ENCODE results near the gene ERBB4. TPM values are rescaled to one million over a fixed set of nuclear protein-coding genes. Genes with fewer than 3 reads are reported as not detected.
A peak's percentile ranks its signal among the peaks of the same experiment; 100 is the strongest.

Gene ERBB4
- polyA plus RNA-seq, 1 of the 3 experiments (the other 2 are of a cell fraction): 0.05 TPM

DNA sequence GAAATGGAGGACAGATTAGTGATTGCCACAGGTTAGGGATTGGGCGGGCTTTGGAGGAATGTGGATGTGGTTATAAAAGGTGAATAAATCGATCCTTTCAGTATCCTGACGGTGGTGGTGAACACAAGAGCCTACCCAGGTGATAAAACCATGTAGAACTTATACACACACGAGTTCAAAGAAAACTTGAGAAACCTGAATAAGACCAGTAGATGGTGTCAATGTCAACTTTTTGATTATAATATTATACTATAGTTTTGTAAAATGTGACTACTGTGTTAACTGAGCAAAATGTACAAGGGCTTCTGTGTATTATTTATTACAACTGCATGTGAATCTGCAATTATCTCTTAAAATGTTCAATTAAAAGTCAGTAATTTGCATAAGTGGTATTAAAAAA, 136.3 kb downstream of the ERBB4 start:
- H3F3A ChIP-seq (replicated peaks; ENCODE audit: insufficient read depth): no peaks in the 10 kb centered on the region
- H3K4me2 ChIP-seq: no peak overlapping the region
- H3K4me3 ChIP-seq (ENCODE audit: low read depth in 2 of 2, low read length in 1 of 2): no peak overlapping the region
- H3K9me2 ChIP-seq: no peaks in the 10 kb centered on the region; the same call in 1 of the 2 replicates
- CTCF ChIA-PET: no interaction called here
- TF ChIP-seq MEF2A (IDR thresholded peaks at IDR 0.05; ENCODE audit: borderline replicate concordance, low read depth): no peak
- TF ChIP-seq, protein P1, sequence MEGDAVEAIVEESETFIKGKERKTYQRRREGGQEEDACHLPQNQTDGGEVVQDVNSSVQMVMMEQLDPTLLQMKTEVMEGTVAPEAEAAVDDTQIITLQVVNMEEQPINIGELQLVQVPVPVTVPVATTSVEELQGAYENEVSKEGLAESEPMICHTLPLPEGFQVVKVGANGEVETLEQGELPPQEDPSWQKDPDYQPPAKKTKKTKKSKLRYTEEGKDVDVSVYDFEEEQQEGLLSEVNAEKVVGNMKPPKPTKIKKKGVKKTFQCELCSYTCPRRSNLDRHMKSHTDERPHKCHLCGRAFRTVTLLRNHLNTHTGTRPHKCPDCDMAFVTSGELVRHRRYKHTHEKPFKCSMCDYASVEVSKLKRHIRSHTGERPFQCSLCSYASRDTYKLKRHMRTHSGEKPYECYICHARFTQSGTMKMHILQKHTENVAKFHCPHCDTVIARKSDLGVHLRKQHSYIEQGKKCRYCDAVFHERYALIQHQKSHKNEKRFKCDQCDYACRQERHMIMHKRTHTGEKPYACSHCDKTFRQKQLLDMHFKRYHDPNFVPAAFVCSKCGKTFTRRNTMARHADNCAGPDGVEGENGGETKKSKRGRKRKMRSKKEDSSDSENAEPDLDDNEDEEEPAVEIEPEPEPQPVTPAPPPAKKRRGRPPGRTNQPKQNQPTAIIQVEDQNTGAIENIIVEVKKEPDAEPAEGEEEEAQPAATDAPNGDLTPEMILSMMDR (IDR thresholded peaks at IDR 0.05): peak; percentile 33
- no peaks in the 10 kb centered on the region for H3K79me2 ChIP-seq (ENCODE audit: insufficient read depth)
- H3K27me3 ChIP-seq (ENCODE audit: insufficient read depth): no peaks in the 10 kb centered on the region
- POLR2A ChIA-PET: no interaction called here
- DNase-seq: no peak
- no peak overlapping the region for H3K27ac ChIP-seq (ENCODE audit: low read depth in 2 of 2, low read length in 1 of 2)
- no peak overlapping the region for H3K9ac ChIP-seq
- 79% methylated on average over 4 of the region's 4 CpGs for WGBS (ENCODE audit: low lambda C conversion rate)
- peaks cover 0 to 3% of the 10 kb centered on the region in 2 experiments for H3K36me3 ChIP-seq (replicated peaks in 1 of 2; ENCODE audit: control insufficient read depth in 1 of 2, insufficient read depth in 2 of 2, low read length in 1 of 2)
- H3K9me3 ChIP-seq: no peaks in the 10 kb centered on the region
- no peaks in the 10 kb centered on the region for H3K4me1 ChIP-seq (ENCODE audit: control insufficient read depth in 1 of 2, insufficient read depth in 2 of 2, low read depth in 1 of 2, low read length in 1 of 2)
- no peak overlapping the region for H2AFZ ChIP-seq (ENCODE audit: low read depth)
- no peaks in the 10 kb centered on the region for H4K20me1 ChIP-seq (ENCODE audit: insufficient read depth)

DNA sequence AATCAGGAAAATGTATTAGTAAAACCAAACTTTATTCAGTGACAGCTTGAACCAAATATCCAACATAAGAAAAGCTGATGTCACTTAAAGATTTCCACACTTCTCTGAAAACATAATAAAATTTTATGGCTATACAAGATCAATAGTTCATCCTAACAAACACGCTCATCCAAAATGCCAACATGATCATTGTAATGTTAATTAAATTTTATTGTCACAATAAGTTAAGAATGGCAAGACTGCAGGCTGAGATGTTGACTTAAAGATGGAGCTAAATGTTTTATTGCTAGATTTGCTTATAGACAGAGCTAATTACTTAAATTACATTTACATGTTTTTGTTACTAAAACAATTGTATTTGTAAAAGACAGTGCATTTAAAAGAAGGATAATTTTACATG, 140.3 kb downstream of the ERBB4 start:
- 97% methylated on average over 1 of the region's 1 CpG for WGBS (ENCODE audit: low lambda C conversion rate)
- Histone ChIP-seq H3K27ac (ENCODE audit: low read depth in 2 of 2, low read length in 1 of 2) (no peak overlapping the region), H3F3A (replicated peaks; ENCODE audit: insufficient read depth) (no peaks in the 10 kb centered on the region), H4K20me1 (ENCODE audit: insufficient read depth) (no peaks in the 10 kb centered on the region), H3K4me2 (no peak overlapping the region), H3K9ac (no peak overlapping the region), H3K27me3 (ENCODE audit: insufficient read depth) (no peaks in the 10 kb centered on the region), H2AFZ (ENCODE audit: low read depth) (no peak overlapping the region), H3K9me2 (no peaks in the 10 kb centered on the region; the same call in 1 of the 2 replicates), H3K79me2 (ENCODE audit: insufficient read depth) (no peaks in the 10 kb centered on the region), H3K4me3 (ENCODE audit: low read depth in 2 of 2, low read length in 1 of 2) (no peak overlapping the region), H3K4me1 (ENCODE audit: control insufficient read depth in 1 of 2, insufficient read depth in 2 of 2, low read depth in 1 of 2, low read length in 1 of 2) (no peaks in the 10 kb centered on the region), H3K36me3 (replicated peaks in 1 of 2; ENCODE audit: control insufficient read depth in 1 of 2, insufficient read depth in 2 of 2, low read length in 1 of 2) (peaks cover 0 to 3% of the 10 kb centered on the region in 2 experiments), H3K9me3 (no peaks in the 10 kb centered on the region)
- ChIA-PET CTCF (no interaction called here), POLR2A (no interaction called here)
- no peak for TF ChIP-seq MEF2A (IDR thresholded peaks at IDR 0.05; ENCODE audit: borderline replicate concordance, low read depth)
- no peak for DNase-seq

DNA sequence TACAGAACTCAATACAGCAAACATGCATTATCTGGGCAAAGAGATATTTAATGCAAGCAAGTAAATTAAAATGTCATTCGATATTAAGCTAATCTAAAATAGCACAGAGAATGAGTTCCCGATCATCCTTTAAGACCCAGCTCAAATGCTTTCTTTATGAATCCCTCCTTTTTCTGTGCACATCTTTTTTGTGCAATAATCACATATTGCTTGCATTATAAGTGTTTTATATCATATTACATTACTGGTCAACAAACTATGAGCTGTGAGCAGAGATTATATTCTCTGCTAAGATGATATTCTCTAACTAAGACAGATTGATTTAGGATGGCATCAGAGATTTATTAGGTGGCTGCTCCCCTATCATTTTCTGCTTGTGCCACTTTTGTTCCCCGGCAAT, 146.1 kb downstream of the ERBB4 start:
- Histone ChIP-seq H3F3A (replicated peaks; ENCODE audit: insufficient read depth) (peaks cover 4% of the 10 kb centered on the region), H3K36me3 (replicated peaks in 1 of 2; ENCODE audit: control insufficient read depth in 1 of 2, insufficient read depth in 2 of 2, low read length in 1 of 2) (no peaks in the 10 kb centered on the region), H3K27me3 (ENCODE audit: insufficient read depth) (no peaks in the 10 kb centered on the region), H4K20me1 (ENCODE audit: insufficient read depth) (no peaks in the 10 kb centered on the region), H3K9me2 (no peaks in the 10 kb centered on the region), H2AFZ (ENCODE audit: low read depth) (no peak overlapping the region), H3K27ac (ENCODE audit: low read depth in 2 of 2, low read length in 1 of 2) (peak overlapping the region in 1 of 2 experiments; percentile 37; a peak in 2 of 4 replicates), H3K4me3 (ENCODE audit: low read depth in 2 of 2, low read length in 1 of 2) (no peak overlapping the region), H3K79me2 (ENCODE audit: insufficient read depth) (no peaks in the 10 kb centered on the region), H3K4me2 (no peak overlapping the region), H3K9ac (no peak overlapping the region), H3K9me3 (no peaks in the 10 kb centered on the region), H3K4me1 (ENCODE audit: control insufficient read depth in 1 of 2, insufficient read depth in 2 of 2, low read depth in 1 of 2, low read length in 1 of 2) (no peaks in the 10 kb centered on the region; a peak in 2 of 4 replicates)
- ChIA-PET POLR2A (no interaction called here), CTCF (no interaction called here)
- WGBS (ENCODE audit: low lambda C conversion rate): 63% methylated on average over 3 of the region's 3 CpGs
- no peak for DNase-seq
- TF ChIP-seq TEAD4 (IDR thresholded peaks at IDR 0.05; ENCODE audit: borderline replicate concordance, insufficient read depth) (no peak), SIN3A (IDR thresholded peaks at IDR 0.05; ENCODE audit: borderline replicate concordance, low read depth, low read length) (no peak), TAF1 (IDR thresholded peaks at IDR 0.05; ENCODE audit: borderline replicate concordance, low read depth, low read length) (no peak)
- TF ChIP-seq, protein P2, sequence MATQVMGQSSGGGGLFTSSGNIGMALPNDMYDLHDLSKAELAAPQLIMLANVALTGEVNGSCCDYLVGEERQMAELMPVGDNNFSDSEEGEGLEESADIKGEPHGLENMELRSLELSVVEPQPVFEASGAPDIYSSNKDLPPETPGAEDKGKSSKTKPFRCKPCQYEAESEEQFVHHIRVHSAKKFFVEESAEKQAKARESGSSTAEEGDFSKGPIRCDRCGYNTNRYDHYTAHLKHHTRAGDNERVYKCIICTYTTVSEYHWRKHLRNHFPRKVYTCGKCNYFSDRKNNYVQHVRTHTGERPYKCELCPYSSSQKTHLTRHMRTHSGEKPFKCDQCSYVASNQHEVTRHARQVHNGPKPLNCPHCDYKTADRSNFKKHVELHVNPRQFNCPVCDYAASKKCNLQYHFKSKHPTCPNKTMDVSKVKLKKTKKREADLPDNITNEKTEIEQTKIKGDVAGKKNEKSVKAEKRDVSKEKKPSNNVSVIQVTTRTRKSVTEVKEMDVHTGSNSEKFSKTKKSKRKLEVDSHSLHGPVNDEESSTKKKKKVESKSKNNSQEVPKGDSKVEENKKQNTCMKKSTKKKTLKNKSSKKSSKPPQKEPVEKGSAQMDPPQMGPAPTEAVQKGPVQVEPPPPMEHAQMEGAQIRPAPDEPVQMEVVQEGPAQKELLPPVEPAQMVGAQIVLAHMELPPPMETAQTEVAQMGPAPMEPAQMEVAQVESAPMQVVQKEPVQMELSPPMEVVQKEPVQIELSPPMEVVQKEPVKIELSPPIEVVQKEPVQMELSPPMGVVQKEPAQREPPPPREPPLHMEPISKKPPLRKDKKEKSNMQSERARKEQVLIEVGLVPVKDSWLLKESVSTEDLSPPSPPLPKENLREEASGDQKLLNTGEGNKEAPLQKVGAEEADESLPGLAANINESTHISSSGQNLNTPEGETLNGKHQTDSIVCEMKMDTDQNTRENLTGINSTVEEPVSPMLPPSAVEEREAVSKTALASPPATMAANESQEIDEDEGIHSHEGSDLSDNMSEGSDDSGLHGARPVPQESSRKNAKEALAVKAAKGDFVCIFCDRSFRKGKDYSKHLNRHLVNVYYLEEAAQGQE (IDR thresholded peaks at IDR 0.05; ENCODE audit: low read depth, low read length): no peak
- TF ChIP-seq, protein P3, sequence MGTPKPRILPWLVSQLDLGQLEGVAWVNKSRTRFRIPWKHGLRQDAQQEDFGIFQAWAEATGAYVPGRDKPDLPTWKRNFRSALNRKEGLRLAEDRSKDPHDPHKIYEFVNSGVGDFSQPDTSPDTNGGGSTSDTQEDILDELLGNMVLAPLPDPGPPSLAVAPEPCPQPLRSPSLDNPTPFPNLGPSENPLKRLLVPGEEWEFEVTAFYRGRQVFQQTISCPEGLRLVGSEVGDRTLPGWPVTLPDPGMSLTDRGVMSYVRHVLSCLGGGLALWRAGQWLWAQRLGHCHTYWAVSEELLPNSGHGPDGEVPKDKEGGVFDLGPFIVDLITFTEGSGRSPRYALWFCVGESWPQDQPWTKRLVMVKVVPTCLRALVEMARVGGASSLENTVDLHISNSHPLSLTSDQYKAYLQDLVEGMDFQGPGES (IDR thresholded peaks at IDR 0.05; ENCODE audit: low read depth, low read length): no peak
- TF ChIP-seq, protein P4, sequence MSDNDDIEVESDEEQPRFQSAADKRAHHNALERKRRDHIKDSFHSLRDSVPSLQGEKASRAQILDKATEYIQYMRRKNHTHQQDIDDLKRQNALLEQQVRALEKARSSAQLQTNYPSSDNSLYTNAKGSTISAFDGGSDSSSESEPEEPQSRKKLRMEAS (IDR thresholded peaks at IDR 0.05; ENCODE audit: low read depth): no peak

All from SK-N-SH (cell line).